ENCODE data around the gene PYGM.

DNA sequence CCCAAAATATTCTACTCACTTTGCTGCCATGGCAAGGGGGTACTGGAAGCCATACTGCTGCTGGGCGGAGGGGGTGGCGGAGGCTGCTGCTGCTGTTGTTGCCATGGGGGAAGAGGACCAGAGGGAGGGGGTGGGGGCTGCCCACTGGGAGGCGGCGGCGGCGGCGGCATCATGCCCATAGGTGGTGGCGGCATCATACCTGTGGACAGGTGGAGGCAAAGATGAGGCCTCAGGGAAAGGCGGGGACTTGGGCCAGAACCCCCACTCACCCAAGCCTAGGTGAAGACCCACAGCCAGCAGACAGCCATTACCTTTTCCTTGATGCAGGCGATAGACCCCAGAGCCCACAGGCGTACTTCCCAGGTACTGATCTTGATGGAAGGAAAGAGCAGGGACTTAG lies 7.1 kb upstream of the PYGM start:
- TF ChIP-seq, protein P1, sequence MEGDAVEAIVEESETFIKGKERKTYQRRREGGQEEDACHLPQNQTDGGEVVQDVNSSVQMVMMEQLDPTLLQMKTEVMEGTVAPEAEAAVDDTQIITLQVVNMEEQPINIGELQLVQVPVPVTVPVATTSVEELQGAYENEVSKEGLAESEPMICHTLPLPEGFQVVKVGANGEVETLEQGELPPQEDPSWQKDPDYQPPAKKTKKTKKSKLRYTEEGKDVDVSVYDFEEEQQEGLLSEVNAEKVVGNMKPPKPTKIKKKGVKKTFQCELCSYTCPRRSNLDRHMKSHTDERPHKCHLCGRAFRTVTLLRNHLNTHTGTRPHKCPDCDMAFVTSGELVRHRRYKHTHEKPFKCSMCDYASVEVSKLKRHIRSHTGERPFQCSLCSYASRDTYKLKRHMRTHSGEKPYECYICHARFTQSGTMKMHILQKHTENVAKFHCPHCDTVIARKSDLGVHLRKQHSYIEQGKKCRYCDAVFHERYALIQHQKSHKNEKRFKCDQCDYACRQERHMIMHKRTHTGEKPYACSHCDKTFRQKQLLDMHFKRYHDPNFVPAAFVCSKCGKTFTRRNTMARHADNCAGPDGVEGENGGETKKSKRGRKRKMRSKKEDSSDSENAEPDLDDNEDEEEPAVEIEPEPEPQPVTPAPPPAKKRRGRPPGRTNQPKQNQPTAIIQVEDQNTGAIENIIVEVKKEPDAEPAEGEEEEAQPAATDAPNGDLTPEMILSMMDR (IDR thresholded peaks at IDR 0.05) = no peak
- TF ChIP-seq ZFX (IDR thresholded peaks at IDR 0.05; ENCODE audit: borderline replicate concordance) = no peak
